ENCODE data around the gene MAP1LC3B. TPM values are rescaled to one million over a fixed set of nuclear protein-coding genes. Genes with fewer than 3 reads are reported as not detected.
"Not testable (repeated sequence)": the region's sequence is repeated elsewhere in the genome, so short reads cannot be mapped to it uniquely, and the experiment has no call there.

MAP1LC3B gene
- total and polyA plus RNA-seq, 12 donors: 43.3 to 116 (median 66.2) TPM

- DNase-seq: peak in 1 of 7 donors; percentile 49
- intact Hi-C loops (cut with DNase I): no loop called here
Observed at GRCh38 chr16:87376660-87377059, 15.5 kb upstream of the MAP1LC3B start.

GRCh38 chr16:87379312-87379752 is 12.8 kb upstream of the MAP1LC3B start:
- intact Hi-C loops (cut with DNase I); H3K4me3 ChIP-seq; H3K27me3 ChIP-seq; H3K36me3 ChIP-seq (replicated peaks in 1 of 2); H3K9me3 ChIP-seq (replicated peaks in 1 of 3): not testable (repeated sequence)
- DNase-seq: peak in 1 of 7 donors; percentile 13
- Histone ChIP-seq H3K27ac (peak overlapping the region in 1 of 5 donors; percentile 17), H3K4me1 (replicated peaks in 1 of 2) (peaks cover 50 to 59% of the 10 kb centered on the region in 2 donors)
- WGBS, 4 donors: 89 to 100% (median 90%) methylated on average over 1 to 3 of the region's 3 CpGs

More at GRCh38 chr16:87376660-87377059, 15.5 kb upstream of the MAP1LC3B start:
- peaks cover 34 to 50% of the 10 kb centered on the region in 2 donors for H3K4me1 ChIP-seq (replicated peaks in 1 of 2)
- peak overlapping the region in 3 of 5 donors; percentile 69 to 84 (median 83) for H3K27ac ChIP-seq
- H3K9me3 ChIP-seq (replicated peaks in 1 of 3): no peaks in the 10 kb centered on the region
- no peak overlapping the region for H3K4me3 ChIP-seq
- TF ChIP-seq POLR2A (IDR thresholded peaks at IDR 0.05) (no peak), CTCF (IDR thresholded peaks at IDR 0.05) (no peak)
- no peaks in the 10 kb centered on the region for H3K27me3 ChIP-seq
- 54 to 63% (median 57%) methylated on average over 6 of the region's 6 CpGs for WGBS, 4 donors
- H3K36me3 ChIP-seq (replicated peaks in 1 of 2): no peaks in the 10 kb centered on the region

GRCh38 chr16:87380403-87380802 is 11.7 kb upstream of the MAP1LC3B start:
- Histone ChIP-seq H3K36me3 (replicated peaks in 1 of 2) (no peaks in the 10 kb centered on the region), H3K9me3 (replicated peaks in 1 of 3) (no peaks in the 10 kb centered on the region), H3K27me3 (no peaks in the 10 kb centered on the region), H3K27ac (peak overlapping the region in 4 of 5 donors; percentile 2 to 96 (median 92)), H3K4me3 (peak overlapping the region in 1 of 4 donors; percentile 89), H3K4me1 (replicated peaks in 1 of 2) (peaks cover 51 to 62% of the 10 kb centered on the region in 2 donors)
- 73 to 80% (median 77%) methylated on average over 10 of the region's 10 CpGs for WGBS, 4 donors
- DNase-seq: peak in 1 of 7 donors; percentile 21
- no peak for TF ChIP-seq POLR2A (IDR thresholded peaks at IDR 0.05)
- no peak for TF ChIP-seq CTCF (IDR thresholded peaks at IDR 0.05)
- intact Hi-C loops (cut with DNase I): loop anchor here in 1 of 2 donors (5.0 kb wide), 1 partner anchor 53 kb away; no protein-coding TSS in a partner anchor

GRCh38 chr16:87380881-87381280 is 11.3 kb upstream of the MAP1LC3B start:
- TF ChIP-seq CTCF (IDR thresholded peaks at IDR 0.05): peak in 2 of 6 experiments; percentile 15 to 18
- TF ChIP-seq POLR2A (IDR thresholded peaks at IDR 0.05): no peak
- 32 to 38% (median 34%) methylated on average over 4 of the region's 4 CpGs for WGBS, 4 donors
- no peaks in the 10 kb centered on the region for H3K9me3 ChIP-seq (replicated peaks in 1 of 3)
- no peaks in the 10 kb centered on the region for H3K36me3 ChIP-seq (replicated peaks in 1 of 2)
- intact Hi-C loops (cut with DNase I): loop anchor here in 1 of 2 donors (5.0 kb wide), 1 partner anchor 54 kb away; no protein-coding TSS in a partner anchor
- DNase-seq: peak in 1 of 7 donors; percentile 14
- H3K4me3 ChIP-seq: peak overlapping the region in 1 of 4 donors; percentile 89
- peak overlapping the region; percentile 2 to 96 (median 88) for H3K27ac ChIP-seq
- H3K4me1 ChIP-seq (replicated peaks in 1 of 2): peaks cover 46 to 57% of the 10 kb centered on the region in 2 donors
- H3K27me3 ChIP-seq: no peaks in the 10 kb centered on the region
